ENCODE results near the gene DIPK1B. TPM values are rescaled to one million over a fixed set of nuclear protein-coding genes. Genes with fewer than 3 reads are reported as not detected.
"Not testable (repeated sequence)": the region's sequence is repeated elsewhere in the genome, so short reads cannot be mapped to it uniquely, and the experiment has no call there.

Gene DIPK1B
- total RNA-seq, 2 experiments from 2014 or later = 0.15 to 0.18 TPM

DNA sequence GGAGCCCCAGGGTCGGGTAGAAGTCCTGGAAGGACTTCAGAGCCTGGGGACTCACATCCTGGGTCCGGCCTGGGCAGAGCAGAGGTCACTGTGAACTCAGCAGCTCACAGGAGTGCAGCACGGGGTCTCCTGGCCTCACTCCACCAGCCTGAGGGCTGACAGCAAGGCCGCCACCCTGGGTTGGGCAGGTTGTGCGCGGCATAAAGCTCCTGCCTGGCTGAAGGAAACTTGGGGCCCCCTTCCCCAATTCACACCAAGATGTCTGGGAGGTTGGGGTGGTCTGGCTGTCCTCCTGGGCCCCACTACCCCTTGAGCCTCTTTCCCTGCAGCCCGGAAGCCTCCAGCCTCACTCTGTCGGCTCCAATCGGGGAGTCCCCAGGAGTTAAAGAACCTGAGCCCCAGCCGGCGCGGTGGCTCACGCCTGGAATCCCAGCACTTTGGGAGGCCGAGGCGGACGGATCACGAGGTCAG lies 49.9 kb downstream of the DIPK1B start:
- Mint-ChIP-seq H3K27me3 (peaks cover 5% of the 10 kb centered on the region), H3K27ac (no peak overlapping the region), H3K36me3 (ENCODE audit: low read depth) (no peaks in the 10 kb centered on the region), H3K9me3 (no peaks in the 10 kb centered on the region), H3K4me1 (peaks cover 10% of the 10 kb centered on the region), H3K4me3 (no peak overlapping the region)
- ChIA-PET POLR2A (interaction anchor here (1.2 kb wide), 1 partner anchor 11 kb away, joined by 4 read pairs; no protein-coding TSS in a partner anchor), CTCF (no interaction called here)
- DNase-seq = no peak

DNA sequence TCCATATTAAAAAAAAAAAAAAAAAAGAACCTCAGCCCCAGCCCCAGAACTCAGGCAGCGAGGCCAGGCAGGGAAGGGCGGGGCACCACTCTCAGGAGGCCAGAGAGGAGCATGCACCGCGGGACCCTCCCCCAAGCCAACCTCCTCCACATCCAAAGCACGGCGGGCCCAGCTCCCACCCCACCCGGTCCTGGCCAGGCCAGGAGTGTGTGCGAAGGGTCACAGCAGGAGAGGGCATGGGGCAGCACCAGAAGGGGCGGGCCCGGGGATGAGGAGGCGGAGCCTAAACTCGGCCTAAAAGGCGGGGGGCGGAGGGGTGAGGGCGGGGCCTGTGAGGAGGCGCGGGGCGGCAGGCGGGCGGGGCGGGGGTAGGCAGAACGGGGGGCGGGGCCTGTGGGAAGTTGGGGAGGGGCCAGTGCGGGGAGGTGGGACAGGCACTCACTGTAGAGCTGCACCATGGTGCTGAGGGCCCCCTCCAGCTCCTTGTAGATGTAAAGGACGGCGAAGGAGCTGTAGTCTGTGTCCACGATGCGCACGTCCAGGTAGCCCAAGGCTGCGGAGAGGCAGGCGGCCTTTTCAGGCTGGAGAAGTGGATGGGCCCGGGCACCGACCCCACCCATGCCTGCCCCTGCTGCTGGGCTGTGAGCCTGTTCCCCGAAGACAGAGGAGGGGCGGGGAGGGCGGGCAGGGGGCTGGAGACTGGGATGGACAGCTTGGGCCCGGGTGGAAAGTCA lies 50.7 kb downstream of the DIPK1B start:
- no peaks in the 10 kb centered on the region for H3K36me3 Mint-ChIP-seq (ENCODE audit: low read depth)
- peaks cover 10% of the 10 kb centered on the region for H3K27me3 Mint-ChIP-seq
- ChIA-PET CTCF (no interaction called here), POLR2A (interaction anchor here (0.9 to 1.2 kb wide), 2 partner anchors 12 to 35 kb away, joined by 3 to 4 read pairs; no protein-coding TSS in a partner anchor)
- H3K9me3 Mint-ChIP-seq = no peaks in the 10 kb centered on the region
- H3K4me1 Mint-ChIP-seq = peaks cover 12% of the 10 kb centered on the region
- H3K4me3 Mint-ChIP-seq = no peak overlapping the region
- H3K27ac Mint-ChIP-seq = no peak overlapping the region
- peak; percentile 43 for DNase-seq

DNA sequence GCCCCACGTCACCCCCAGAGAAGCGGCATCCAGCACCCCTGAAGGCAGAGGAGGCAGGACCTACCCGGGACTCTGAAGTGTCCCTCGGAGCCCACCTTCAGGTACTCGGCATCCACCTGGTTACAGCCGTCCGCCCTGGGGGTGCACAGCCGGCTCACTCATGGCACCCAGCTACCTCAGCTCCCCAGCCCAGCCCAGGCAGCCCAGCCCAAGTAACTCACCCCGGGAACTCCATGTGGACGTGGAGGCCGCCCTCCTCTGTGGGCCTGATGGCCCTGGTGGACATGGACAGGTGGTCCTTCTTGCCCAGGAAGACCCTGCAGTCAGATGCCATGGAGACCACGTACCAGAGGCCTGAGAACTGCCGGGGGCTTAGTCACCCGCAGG lies 51.3 kb downstream of the DIPK1B start:
- no peak overlapping the region for H3K27ac Mint-ChIP-seq
- peaks cover 10% of the 10 kb centered on the region for H3K27me3 Mint-ChIP-seq
- no peaks in the 10 kb centered on the region for H3K9me3 Mint-ChIP-seq
- H3K4me1 Mint-ChIP-seq = peaks cover 12% of the 10 kb centered on the region
- no peak for DNase-seq
- ChIA-PET POLR2A (interaction anchor here (0.9 kb wide), 1 partner anchor 35 kb away, joined by 3 read pairs; no protein-coding TSS in a partner anchor), CTCF (no interaction called here)
- H3K36me3 Mint-ChIP-seq (ENCODE audit: low read depth) = no peaks in the 10 kb centered on the region
- H3K4me3 Mint-ChIP-seq = no peak overlapping the region

DNA sequence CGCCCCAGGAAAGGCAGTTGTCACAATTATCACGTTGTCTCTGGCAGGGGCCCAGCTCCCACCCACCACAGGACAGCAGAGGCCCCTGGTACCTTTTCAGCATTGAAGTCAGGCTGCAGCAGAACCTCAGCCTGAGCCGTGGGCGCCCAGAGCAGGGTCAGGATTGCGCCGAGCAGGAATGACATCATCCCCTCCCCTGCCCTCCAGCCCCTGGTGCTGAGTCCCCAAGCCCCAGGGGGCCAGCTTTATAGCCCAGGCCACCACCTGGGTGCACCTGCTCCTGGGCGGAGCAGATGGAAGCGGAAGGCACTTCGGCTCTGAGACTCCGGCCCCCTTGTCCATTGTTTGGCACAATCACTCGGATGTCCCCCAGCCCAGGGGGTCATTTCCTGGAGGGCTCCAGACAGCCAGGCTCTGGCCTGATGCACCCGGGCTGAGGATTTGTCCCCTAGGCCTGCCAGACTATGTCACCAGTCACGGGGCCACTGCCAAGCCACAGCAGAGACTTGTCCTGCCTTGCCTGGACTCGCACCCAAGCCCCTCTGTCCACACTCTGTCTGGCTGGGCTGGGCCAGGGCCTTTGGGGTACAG lies 52.0 kb downstream of the DIPK1B start, which contains the start of gene LCN15:
Gene LCN15 (minus strand): TSS at position 218 of the 591 bp plus-strand sequence. CDS start 30 bp downstream, at position 188.
- H3K27me3 Mint-ChIP-seq = peaks cover 10% of the 10 kb centered on the region
- POLR2A ChIA-PET = no interaction called here

DNA sequence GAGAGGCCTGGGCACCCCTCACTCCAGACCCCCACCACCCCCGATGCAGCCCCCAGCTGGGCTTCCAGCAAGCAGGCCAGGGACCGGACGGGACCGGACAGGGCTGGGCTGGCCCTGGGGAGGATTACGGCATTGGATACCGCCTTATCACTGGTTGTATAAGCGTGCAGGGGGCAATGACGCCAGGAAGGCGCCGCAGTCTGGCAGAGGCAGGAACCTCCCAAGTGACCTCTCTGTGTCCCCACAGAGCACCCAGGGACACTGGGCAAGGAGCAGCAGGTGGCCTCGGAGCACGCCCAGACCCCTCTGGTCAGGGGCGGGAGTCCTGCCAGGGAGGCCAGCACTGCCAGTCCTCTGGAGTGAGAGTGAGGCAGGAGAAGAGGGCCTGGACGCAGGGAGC lies 52.7 kb downstream of the DIPK1B start:
- Mint-ChIP-seq H3K27ac (no peak overlapping the region), H3K36me3 (ENCODE audit: low read depth) (no peaks in the 10 kb centered on the region), H3K4me3 (no peak overlapping the region), H3K9me3 (no peaks in the 10 kb centered on the region), H3K4me1 (peaks cover 14% of the 10 kb centered on the region), H3K27me3 (peaks cover 10% of the 10 kb centered on the region)
- ChIA-PET POLR2A (no interaction called here), CTCF (no interaction called here)
- no peak for DNase-seq

More for the DNA sequence above, 52.0 kb downstream of the DIPK1B start, which contains the start of gene LCN15:
- DNase-seq = no peak
- CTCF ChIA-PET = no interaction called here
- no peaks in the 10 kb centered on the region for H3K9me3 Mint-ChIP-seq
- H3K27ac Mint-ChIP-seq = no peak within 1 kb of the TSS
- H3K4me3 Mint-ChIP-seq = no peak within 1 kb of the TSS
- H3K4me1 Mint-ChIP-seq = peaks cover 12% of the 10 kb centered on the region
- no peaks in the 10 kb centered on the region for H3K36me3 Mint-ChIP-seq (ENCODE audit: low read depth)

DNA sequence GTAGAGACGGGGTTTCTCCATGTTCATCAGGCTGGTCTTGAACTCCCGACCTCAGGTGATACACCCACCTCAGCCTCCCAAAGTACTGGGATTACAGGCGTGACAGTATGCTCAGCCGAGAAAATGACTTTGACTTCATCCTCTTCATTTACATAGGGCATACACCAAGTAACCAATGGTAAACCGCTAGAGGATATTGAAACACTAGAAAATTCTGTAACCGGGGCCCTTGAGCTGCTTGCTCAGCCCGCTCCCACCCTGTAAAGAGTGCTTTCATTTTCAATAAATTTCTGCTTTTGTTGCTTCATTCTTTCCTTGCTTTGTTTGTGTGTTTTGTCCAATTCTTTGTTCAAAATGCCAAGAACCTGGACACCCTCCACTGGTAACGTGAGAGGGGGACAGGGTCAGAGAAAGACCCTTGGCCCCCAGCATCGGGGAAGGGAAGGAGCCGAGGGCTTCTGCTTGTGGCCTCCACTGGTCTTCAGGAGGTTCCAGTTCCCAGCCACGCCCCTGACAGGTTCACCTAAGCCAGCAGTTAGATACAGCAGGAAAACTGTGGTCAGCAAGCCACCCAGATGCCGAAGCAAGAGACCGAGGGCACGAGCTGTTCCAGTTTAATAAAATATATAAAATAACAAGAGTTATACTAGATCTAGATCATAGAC lies 53.5 kb downstream of the DIPK1B start:
- peaks cover 12% of the 10 kb centered on the region for H3K4me1 Mint-ChIP-seq
- not testable (repeated sequence) for H3K9me3 Mint-ChIP-seq; DNase-seq; H3K27ac Mint-ChIP-seq; H3K36me3 Mint-ChIP-seq (ENCODE audit: low read depth); H3K4me3 Mint-ChIP-seq
- H3K27me3 Mint-ChIP-seq = peaks cover 10% of the 10 kb centered on the region
- CTCF ChIA-PET = interaction anchor here (1.0 to 3.8 kb wide), 5 partner anchors 13 to 28 kb away, joined by 3 to 20 read pairs (median 4); no protein-coding TSS in a partner anchor
- POLR2A ChIA-PET = interaction anchor here (1.0 kb wide), 1 partner anchor 12 kb away, joined by 3 read pairs; no protein-coding TSS in a partner anchor

DNA sequence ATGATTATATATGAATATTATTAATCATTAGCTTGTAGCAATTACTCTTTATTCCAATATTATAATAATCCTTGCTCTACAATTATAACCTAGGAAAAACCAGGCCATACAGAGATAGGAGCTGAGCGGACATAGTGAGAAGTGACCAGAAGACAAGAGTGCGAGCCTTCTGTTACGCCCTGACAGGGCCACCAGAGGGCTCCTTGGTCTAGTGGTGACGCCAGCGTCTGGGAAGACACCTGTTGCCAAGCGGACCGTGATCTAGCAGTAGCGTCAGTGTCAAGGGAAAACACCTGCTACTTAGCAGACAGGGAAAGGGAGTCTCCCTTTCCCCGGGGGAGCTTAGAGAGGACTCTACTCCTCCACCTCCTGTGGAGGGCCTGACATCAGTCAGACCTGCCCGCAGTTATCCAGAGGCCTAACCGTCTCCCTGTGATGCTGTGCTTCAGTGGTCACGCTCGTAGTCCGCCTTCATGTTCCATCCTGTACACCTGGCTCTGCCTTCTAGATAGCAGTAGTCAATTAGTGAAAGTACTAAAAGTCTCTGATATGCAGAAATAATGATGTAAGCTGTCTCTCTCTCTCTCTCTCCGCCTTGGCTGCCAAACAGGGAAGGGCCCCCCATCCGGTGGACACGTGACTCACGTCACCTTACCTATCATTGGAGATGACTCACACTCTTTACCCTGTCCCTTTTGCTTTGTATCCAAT lies 54.2 kb downstream of the DIPK1B start:
- not testable (repeated sequence) for H3K36me3 Mint-ChIP-seq (ENCODE audit: low read depth); H3K27ac Mint-ChIP-seq; H3K9me3 Mint-ChIP-seq; H3K4me3 Mint-ChIP-seq
- H3K4me1 Mint-ChIP-seq = peaks cover 12% of the 10 kb centered on the region
- peak; percentile 62 for DNase-seq
- H3K27me3 Mint-ChIP-seq = peaks cover 10% of the 10 kb centered on the region
- ChIA-PET CTCF (interaction anchor here (1.0 to 3.8 kb wide), 5 partner anchors 12 to 27 kb away, joined by 3 to 20 read pairs (median 4); no protein-coding TSS in a partner anchor), POLR2A (interaction anchor here (1.0 to 1.1 kb wide), 2 partner anchors 11 to 29 kb away, joined by 3 read pairs; partner anchors contain the start of gene CCDC183)

DNA sequence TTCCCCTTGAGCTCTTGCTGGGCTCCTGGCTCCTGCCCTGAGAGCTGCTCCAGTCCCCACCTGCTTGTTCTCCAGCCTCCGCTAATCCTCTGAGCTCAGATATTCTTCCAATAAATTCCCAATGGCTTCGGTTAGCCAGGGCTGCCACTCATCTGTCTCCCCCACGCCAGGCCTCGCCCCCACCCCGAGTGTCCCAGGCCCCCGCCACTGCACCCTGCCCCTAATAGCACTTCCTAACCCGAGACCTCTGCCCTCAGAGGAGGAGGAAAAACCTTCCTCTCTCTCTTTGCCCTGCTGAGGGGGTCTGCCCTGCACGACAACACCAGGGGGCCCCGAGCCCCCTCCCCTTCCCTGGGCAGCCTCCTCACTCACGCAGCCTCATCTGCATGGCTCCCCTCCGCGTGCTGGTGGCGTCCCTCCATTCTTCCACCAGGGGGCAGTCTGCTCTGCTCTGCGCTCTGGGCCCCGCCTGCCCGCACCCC lies 57.4 kb downstream of the DIPK1B start:
- H3K4me1 Mint-ChIP-seq = peaks cover 16% of the 10 kb centered on the region
- ChIA-PET POLR2A (no interaction called here), CTCF (interaction anchor here (0.6 kb wide), 1 partner anchor 11 kb away, joined by 3 read pairs; no protein-coding TSS in a partner anchor)
- H3K36me3 Mint-ChIP-seq (ENCODE audit: low read depth) = peaks cover 7% of the 10 kb centered on the region
- H3K27ac Mint-ChIP-seq = no peak overlapping the region
- peak; percentile 63 for DNase-seq
- H3K9me3 Mint-ChIP-seq = peaks cover 12% of the 10 kb centered on the region
- H3K4me3 Mint-ChIP-seq = no peak overlapping the region
- peaks cover 10% of the 10 kb centered on the region for H3K27me3 Mint-ChIP-seq

DNA sequence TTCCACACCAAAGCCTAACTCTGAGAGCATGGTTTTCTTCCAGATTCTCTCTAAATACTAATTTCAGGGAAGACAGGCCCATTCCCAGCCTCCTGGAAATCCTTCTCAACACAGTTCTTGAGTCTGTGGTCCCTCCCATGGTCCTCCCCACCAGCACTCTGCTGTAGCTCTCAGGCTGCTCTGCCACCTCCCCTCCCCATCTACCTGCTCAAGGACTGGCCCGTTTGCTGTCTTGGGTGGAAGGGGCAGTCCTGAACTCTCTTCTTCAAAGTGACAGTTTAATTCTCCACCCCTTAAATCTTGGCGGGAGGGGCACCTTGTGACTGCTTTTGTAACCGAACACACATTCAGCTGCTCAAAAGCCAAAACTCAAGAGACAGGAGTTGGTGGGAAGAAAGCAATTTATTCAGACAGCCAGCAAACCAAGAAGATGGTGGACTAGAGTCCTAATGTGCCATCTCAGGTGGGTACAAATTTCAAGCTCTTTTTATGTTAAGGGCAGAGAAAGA lies 59.6 kb downstream of the DIPK1B start:
- CTCF ChIA-PET = no interaction called here
- H3K36me3 Mint-ChIP-seq (ENCODE audit: low read depth) = peaks cover 7% of the 10 kb centered on the region
- no peak for DNase-seq
- H3K4me3 Mint-ChIP-seq = no peak overlapping the region
- peaks cover 12% of the 10 kb centered on the region for H3K9me3 Mint-ChIP-seq
- peaks cover 10% of the 10 kb centered on the region for H3K4me1 Mint-ChIP-seq
- peaks cover 10% of the 10 kb centered on the region for H3K27me3 Mint-ChIP-seq
- H3K27ac Mint-ChIP-seq = no peak overlapping the region
- POLR2A ChIA-PET = no interaction called here

DNA sequence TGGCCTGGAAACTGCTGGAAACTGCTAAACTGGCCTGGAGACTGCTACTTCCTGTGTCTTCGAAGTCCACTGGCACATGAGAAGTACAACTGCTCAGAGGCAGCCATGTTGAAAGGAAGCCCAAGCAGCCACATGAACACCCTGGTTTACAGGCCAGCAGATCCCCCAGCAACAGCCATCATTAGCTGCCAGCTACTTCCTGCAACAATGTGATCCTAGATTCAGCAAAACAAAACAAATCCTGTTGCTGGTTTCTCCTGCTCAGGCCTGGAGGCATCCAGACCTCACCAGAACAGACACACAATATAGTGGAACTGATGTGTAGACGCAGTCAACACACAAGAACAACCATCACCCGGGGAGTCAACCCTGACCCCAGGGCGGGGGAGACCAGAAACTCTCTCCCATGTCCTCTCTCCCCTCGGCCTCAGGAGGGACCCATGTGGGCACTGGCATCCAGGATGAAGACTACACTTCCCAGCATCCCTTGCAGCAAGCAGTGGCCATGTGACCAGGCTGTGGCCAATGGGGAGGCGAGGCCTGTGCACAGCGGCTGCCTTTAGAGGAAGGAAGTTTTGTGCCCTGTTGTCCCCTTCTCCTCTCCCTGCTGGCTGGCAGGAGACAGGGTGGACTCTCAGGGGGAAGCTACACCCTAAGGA lies 61.1 kb downstream of the DIPK1B start:
- CTCF ChIA-PET = no interaction called here
- DNase-seq = peak; percentile 29
- Mint-ChIP-seq H3K9me3 (peaks cover 12% of the 10 kb centered on the region), H3K27ac (no peak overlapping the region), H3K27me3 (peaks cover 14% of the 10 kb centered on the region), H3K4me3 (no peak overlapping the region), H3K4me1 (peaks cover 8% of the 10 kb centered on the region), H3K36me3 (ENCODE audit: low read depth) (peaks cover 7% of the 10 kb centered on the region)
- POLR2A ChIA-PET = interaction anchor here (1.9 kb wide), 1 partner anchor 12 kb away, joined by 4 read pairs; no protein-coding TSS in a partner anchor
